ENCODE measurements around the gene MCAM.

The MCAM gene

GRCh38 chr11:119363081-119363850 lies 46.3 kb upstream of the MCAM start:
- H3K4me2 ChIP-seq (ENCODE audit: insufficient read depth, low read length), result no peak overlapping the region
- no peak overlapping the region for H3K4me3 ChIP-seq (ENCODE audit: low read depth in 1 of 2, low read length in 2 of 2)
- H4K20me1 ChIP-seq (ENCODE audit: insufficient read depth, low read length), result no peaks in the 10 kb centered on the region
- no peak for ATAC-seq (ENCODE audit: insufficient read depth, low read depth)
- no peaks in the 10 kb centered on the region for H3K4me1 ChIP-seq (ENCODE audit: insufficient read depth, low read length)
- no peaks in the 10 kb centered on the region for H3K9me3 ChIP-seq (ENCODE audit: insufficient read depth, low read length, severe bottlenecking)
- H3K27ac ChIP-seq (ENCODE audit: low read length), result no peak overlapping the region
- TF ChIP-seq EZH2 (IDR thresholded peaks at IDR 0.05; ENCODE audit: borderline replicate concordance, low read depth, low read length, severe bottlenecking), result no peak
- no peak overlapping the region for H2AFZ ChIP-seq (ENCODE audit: low read depth, low read length)
- no peaks in the 10 kb centered on the region for H3K79me2 ChIP-seq (ENCODE audit: insufficient read depth, low read length)
- no peak overlapping the region for H3K9ac ChIP-seq (ENCODE audit: low read depth, low read length)
- H3K36me3 ChIP-seq (ENCODE audit: insufficient read depth, low read length), result no peaks in the 10 kb centered on the region
- no peak for DNase-seq
- H3K27me3 ChIP-seq (ENCODE audit: insufficient read depth, low read length, poor library complexity), result peaks cover 25% of the 10 kb centered on the region

- no peak overlapping the region for H3K4me2 ChIP-seq (ENCODE audit: insufficient read depth, low read length)
- no peaks in the 10 kb centered on the region for H3K36me3 ChIP-seq (ENCODE audit: insufficient read depth, low read length)
- H3K79me2 ChIP-seq (ENCODE audit: insufficient read depth, low read length), result no peaks in the 10 kb centered on the region
- no peak overlapping the region for H3K27ac ChIP-seq (ENCODE audit: low read length)
- peaks cover 29% of the 10 kb centered on the region for H3K27me3 ChIP-seq (ENCODE audit: insufficient read depth, low read length, poor library complexity)
- H3K9me3 ChIP-seq (ENCODE audit: insufficient read depth, low read length, severe bottlenecking), result no peaks in the 10 kb centered on the region
- H2AFZ ChIP-seq (ENCODE audit: low read depth, low read length), result no peak overlapping the region
- DNase-seq, result no peak
- ATAC-seq (ENCODE audit: insufficient read depth, low read depth), result no peak
- no peak overlapping the region for H3K4me3 ChIP-seq (ENCODE audit: low read depth in 1 of 2, low read length in 2 of 2)
- H4K20me1 ChIP-seq (ENCODE audit: insufficient read depth, low read length), result no peaks in the 10 kb centered on the region
- TF ChIP-seq CTCF (IDR thresholded peaks at IDR 0.05; ENCODE audit: borderline replicate concordance, extremely low read depth, low read length, poor library complexity, severe bottlenecking), result no peak
- H3K9ac ChIP-seq (ENCODE audit: low read depth, low read length), result no peak overlapping the region
- H3K4me1 ChIP-seq (ENCODE audit: insufficient read depth, low read length), result no peaks in the 10 kb centered on the region
Observed at GRCh38 chr11:119362741-119363080, 45.8 kb upstream of the MCAM start.

GRCh38 chr11:119361941-119362725 lies 45.2 kb upstream of the MCAM start:
- H3K27me3 ChIP-seq (ENCODE audit: insufficient read depth, low read length, poor library complexity), result peaks cover 29% of the 10 kb centered on the region

More at GRCh38 chr11:119361941-119362725, 45.2 kb upstream of the MCAM start:
- no peaks in the 10 kb centered on the region for H3K79me2 ChIP-seq (ENCODE audit: insufficient read depth, low read length)
- no peak overlapping the region for H3K27ac ChIP-seq (ENCODE audit: low read length)
- no peaks in the 10 kb centered on the region for H3K4me1 ChIP-seq (ENCODE audit: insufficient read depth, low read length)
- H2AFZ ChIP-seq (ENCODE audit: low read depth, low read length), result no peak overlapping the region
- DNase-seq (no peak), ATAC-seq (ENCODE audit: insufficient read depth, low read depth) (no peak)
- peaks cover 4% of the 10 kb centered on the region; the same call in 1 of the 2 replicates for H4K20me1 ChIP-seq (ENCODE audit: insufficient read depth, low read length)
- TF ChIP-seq CTCF (IDR thresholded peaks at IDR 0.05; ENCODE audit: borderline replicate concordance, extremely low read depth, low read length, poor library complexity, severe bottlenecking) (no peak), EZH2 (IDR thresholded peaks at IDR 0.05; ENCODE audit: borderline replicate concordance, low read depth, low read length, severe bottlenecking) (no peak)
- H3K9me3 ChIP-seq (ENCODE audit: insufficient read depth, low read length, severe bottlenecking), result no peaks in the 10 kb centered on the region
- H3K4me3 ChIP-seq (ENCODE audit: low read depth in 1 of 2, low read length in 2 of 2), result no peak overlapping the region
- H3K4me2 ChIP-seq (ENCODE audit: insufficient read depth, low read length), result no peak overlapping the region
- H3K36me3 ChIP-seq (ENCODE audit: insufficient read depth, low read length), result no peaks in the 10 kb centered on the region
- H3K9ac ChIP-seq (ENCODE audit: low read depth, low read length), result no peak overlapping the region
